Panc1 (cell line): ENCODE results near the gene SLC10A2.

Experiments used
- CTCF ChIP-seq: fragments of 450-650 bp; IDR thresholded peaks from 2 replicates; pipeline ENCODE4 v1.5.1; 2017; ENCODE audit warnings: mild to moderate bottlenecking
- POLR2AphosphoS5 ChIP-seq: IDR thresholded peaks from 2 replicates; pipeline ENCODE4 v1.6.1; 2012; ENCODE audit warnings: mild to moderate bottlenecking, low read depth, low read length, moderate library complexity
- SIN3A ChIP-seq: IDR thresholded peaks from 2 replicates; pipeline ENCODE4 v1.6.1; 2012; ENCODE audit warnings: low read depth, mild to moderate bottlenecking, low read length, moderate library complexity, borderline replicate concordance; ENCODE audit not compliant: insufficient read depth
- TCF7L2 ChIP-seq: IDR thresholded peaks from 2 replicates; pipeline ENCODE4 v1.6.1; 2011; ENCODE audit warnings: mild to moderate bottlenecking, low read depth, low read length, inconsistent platforms
- TF ChIP-seq, protein P1 (sequence below), 2 experiments: IDR thresholded peaks; 2 replicates each; pipeline ENCODE4 v1.6.1; 2011 to 2012; ENCODE audit warnings: low read depth in 2 of 2, control low read depth in 1 of 2, low read length in 1 of 2, mild to moderate bottlenecking in 1 of 2, moderate library complexity in 1 of 2; ENCODE audit not compliant: insufficient read depth in 1 of 2

- TF ChIP-seq, protein P1, sequence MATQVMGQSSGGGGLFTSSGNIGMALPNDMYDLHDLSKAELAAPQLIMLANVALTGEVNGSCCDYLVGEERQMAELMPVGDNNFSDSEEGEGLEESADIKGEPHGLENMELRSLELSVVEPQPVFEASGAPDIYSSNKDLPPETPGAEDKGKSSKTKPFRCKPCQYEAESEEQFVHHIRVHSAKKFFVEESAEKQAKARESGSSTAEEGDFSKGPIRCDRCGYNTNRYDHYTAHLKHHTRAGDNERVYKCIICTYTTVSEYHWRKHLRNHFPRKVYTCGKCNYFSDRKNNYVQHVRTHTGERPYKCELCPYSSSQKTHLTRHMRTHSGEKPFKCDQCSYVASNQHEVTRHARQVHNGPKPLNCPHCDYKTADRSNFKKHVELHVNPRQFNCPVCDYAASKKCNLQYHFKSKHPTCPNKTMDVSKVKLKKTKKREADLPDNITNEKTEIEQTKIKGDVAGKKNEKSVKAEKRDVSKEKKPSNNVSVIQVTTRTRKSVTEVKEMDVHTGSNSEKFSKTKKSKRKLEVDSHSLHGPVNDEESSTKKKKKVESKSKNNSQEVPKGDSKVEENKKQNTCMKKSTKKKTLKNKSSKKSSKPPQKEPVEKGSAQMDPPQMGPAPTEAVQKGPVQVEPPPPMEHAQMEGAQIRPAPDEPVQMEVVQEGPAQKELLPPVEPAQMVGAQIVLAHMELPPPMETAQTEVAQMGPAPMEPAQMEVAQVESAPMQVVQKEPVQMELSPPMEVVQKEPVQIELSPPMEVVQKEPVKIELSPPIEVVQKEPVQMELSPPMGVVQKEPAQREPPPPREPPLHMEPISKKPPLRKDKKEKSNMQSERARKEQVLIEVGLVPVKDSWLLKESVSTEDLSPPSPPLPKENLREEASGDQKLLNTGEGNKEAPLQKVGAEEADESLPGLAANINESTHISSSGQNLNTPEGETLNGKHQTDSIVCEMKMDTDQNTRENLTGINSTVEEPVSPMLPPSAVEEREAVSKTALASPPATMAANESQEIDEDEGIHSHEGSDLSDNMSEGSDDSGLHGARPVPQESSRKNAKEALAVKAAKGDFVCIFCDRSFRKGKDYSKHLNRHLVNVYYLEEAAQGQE (IDR thresholded peaks at IDR 0.05; ENCODE audit: insufficient read depth in 1 of 2, low read depth in 2 of 2, low read length in 1 of 2), result no peak
- TF ChIP-seq CTCF, result no peak
- TF ChIP-seq POLR2AphosphoS5, result no peak
- TF ChIP-seq SIN3A, result no peak
- no peak for TF ChIP-seq TCF7L2
Observed at GRCh38 chr13:103055166-103055565, 11.1 kb downstream of the SLC10A2 start.
